Measurements from ENCODE around the gene LY6G5B.

Gene LY6G5B

GRCh38 chr6:31631209-31631608 lies 38.6 kb upstream of the LY6G5B start:
- TF ChIP-seq TAF1 (IDR thresholded peaks at IDR 0.05; ENCODE audit: borderline replicate concordance, insufficient read depth, low read length) (no peak), SIN3A (IDR thresholded peaks at IDR 0.05; ENCODE audit: borderline replicate concordance, insufficient read depth, low read length) (no peak)

DNA sequence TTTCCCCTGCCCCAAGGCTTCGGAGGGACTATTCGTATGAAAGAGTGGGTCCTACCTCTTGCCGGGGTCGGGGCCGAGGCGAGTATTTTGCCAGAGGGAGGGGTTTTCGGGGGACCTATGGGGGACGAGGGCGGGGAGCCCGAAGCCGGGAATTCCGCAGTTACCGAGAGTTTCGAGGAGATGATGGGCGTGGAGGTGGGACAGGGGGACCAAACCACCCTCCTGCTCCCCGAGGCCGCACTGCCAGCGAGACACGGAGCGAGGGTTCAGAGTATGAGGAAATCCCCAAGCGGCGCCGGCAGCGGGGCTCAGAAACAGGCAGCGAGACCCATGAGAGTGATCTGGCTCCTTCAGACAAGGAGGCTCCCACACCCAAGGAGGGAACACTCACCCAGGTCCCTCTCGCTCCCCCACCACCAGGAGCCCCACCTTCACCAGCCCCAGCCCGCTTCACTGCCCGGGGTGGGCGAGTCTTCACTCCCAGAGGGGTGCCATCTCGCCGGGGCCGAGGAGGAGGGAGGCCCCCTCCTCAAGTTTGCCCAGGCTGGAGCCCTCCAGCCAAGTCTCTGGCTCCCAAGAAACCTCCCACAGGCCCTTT lies 38.0 kb upstream of the LY6G5B start:
- TF ChIP-seq TAF1 (IDR thresholded peaks at IDR 0.05; ENCODE audit: borderline replicate concordance, insufficient read depth, low read length) = no peak
- no peak for TF ChIP-seq SIN3A (IDR thresholded peaks at IDR 0.05; ENCODE audit: borderline replicate concordance, insufficient read depth, low read length)
- no peak for TF ChIP-seq FOXP2 (optimal IDR thresholded peaks at IDR 0.05; ENCODE audit: borderline replicate concordance, extremely low read depth, extremely low read length, insufficient read depth)
- TF ChIP-seq REST (IDR thresholded peaks at IDR 0.05; ENCODE audit: insufficient read depth in 1 of 2, low read depth in 2 of 2, low read length in 2 of 2) = no peak
- no peak for TF ChIP-seq POLR2AphosphoS5 (IDR thresholded peaks at IDR 0.05; ENCODE audit: low read depth, low read length)

- TF ChIP-seq SIN3A (IDR thresholded peaks at IDR 0.05; ENCODE audit: borderline replicate concordance, insufficient read depth, low read length) (no peak), TAF1 (IDR thresholded peaks at IDR 0.05; ENCODE audit: borderline replicate concordance, insufficient read depth, low read length) (no peak), FOXP2 (optimal IDR thresholded peaks at IDR 0.05; ENCODE audit: borderline replicate concordance, extremely low read depth, extremely low read length, insufficient read depth) (no peak), POLR2AphosphoS5 (IDR thresholded peaks at IDR 0.05; ENCODE audit: low read depth, low read length) (no peak), REST (IDR thresholded peaks at IDR 0.05; ENCODE audit: insufficient read depth in 1 of 2, low read depth in 2 of 2, low read length in 2 of 2) (no peak)
Observed at GRCh38 chr6:31632279-31632946, 37.4 kb upstream of the LY6G5B start.

GRCh38 chr6:31633447-31633846 lies 36.3 kb upstream of the LY6G5B start:
- no peak for TF ChIP-seq SIN3A (IDR thresholded peaks at IDR 0.05; ENCODE audit: borderline replicate concordance, insufficient read depth, low read length)
- 0 out of 2 replicates have a peak, but pooled peaks have one; percentile 47 for TF ChIP-seq POLR2AphosphoS5 (IDR thresholded peaks at IDR 0.05; ENCODE audit: low read depth, low read length)

DNA sequence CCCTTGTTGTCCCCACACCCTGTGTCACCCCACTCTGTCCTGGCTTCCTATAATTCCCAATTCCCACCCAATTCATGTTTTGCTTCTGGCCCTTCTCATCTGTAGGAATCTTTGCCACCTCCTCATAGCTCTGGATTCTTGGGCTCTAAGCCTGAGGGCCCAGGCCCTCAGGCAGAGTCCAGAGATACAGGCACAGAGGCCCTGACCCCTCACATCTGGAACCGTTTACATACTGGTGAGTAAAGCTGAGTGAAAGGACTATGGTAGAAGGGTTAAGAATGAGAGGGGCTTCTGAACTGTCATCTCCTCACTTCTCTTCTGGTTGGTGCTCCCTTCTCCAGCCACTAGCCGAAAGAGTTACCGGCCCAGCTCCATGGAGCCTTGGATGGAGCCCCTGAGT lies 35.6 kb upstream of the LY6G5B start:
- TF ChIP-seq POLR2AphosphoS5 (IDR thresholded peaks at IDR 0.05; ENCODE audit: low read depth, low read length) (no peak), REST (IDR thresholded peaks at IDR 0.05; ENCODE audit: insufficient read depth in 1 of 2, low read depth in 2 of 2, low read length in 2 of 2) (no peak), FOXP2 (optimal IDR thresholded peaks at IDR 0.05; ENCODE audit: borderline replicate concordance, extremely low read depth, extremely low read length, insufficient read depth) (no peak), SIN3A (IDR thresholded peaks at IDR 0.05; ENCODE audit: borderline replicate concordance, insufficient read depth, low read length) (no peak), TAF1 (IDR thresholded peaks at IDR 0.05; ENCODE audit: borderline replicate concordance, insufficient read depth, low read length) (no peak)

DNA sequence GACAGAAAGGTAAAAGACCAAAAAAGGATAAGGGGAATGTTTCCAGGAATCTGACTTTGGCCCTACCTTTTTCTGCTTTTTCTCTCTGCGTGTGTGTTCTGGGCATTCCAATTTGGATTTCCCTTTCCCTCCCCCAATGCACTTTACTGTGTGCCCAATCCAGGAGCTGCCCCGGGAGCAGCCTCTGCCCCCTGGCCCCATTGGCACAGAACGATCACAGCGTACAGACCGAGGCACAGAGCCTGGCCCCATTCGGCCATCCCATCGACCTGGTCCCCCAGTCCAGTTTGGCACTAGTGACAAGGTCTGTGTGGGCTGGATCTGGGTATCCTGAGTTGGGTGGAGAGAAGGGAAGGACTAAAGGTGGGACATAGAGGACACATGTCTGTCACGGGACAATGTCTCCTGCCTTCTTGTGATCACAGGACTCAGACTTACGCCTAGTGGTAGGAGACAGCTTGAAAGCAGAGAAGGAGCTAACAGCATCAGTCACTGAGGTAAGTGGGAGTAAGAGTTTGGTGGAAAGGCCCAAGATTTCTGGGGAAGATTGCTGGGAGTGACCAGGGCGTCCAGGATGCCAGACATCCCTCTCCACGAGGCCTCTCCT lies 34.7 kb upstream of the LY6G5B start:
- TF ChIP-seq REST (IDR thresholded peaks at IDR 0.05; ENCODE audit: insufficient read depth in 1 of 2, low read depth in 2 of 2, low read length in 2 of 2) = no peak
- TF ChIP-seq POLR2AphosphoS5 (IDR thresholded peaks at IDR 0.05; ENCODE audit: low read depth, low read length) = no peak
- no peak for TF ChIP-seq SIN3A (IDR thresholded peaks at IDR 0.05; ENCODE audit: borderline replicate concordance, insufficient read depth, low read length)
- TF ChIP-seq TAF1 (IDR thresholded peaks at IDR 0.05; ENCODE audit: borderline replicate concordance, insufficient read depth, low read length) = no peak
- no peak for TF ChIP-seq FOXP2 (optimal IDR thresholded peaks at IDR 0.05; ENCODE audit: borderline replicate concordance, extremely low read depth, extremely low read length, insufficient read depth)
